ENCODE measurements around the gene MAP3K13.

MAP3K13 gene

GRCh38 chr3:185335799-185336198 is 27.1 kb upstream of the MAP3K13 start:
- H3K4me1 Mint-ChIP-seq = peaks cover 3% of the 10 kb centered on the region
- no peaks in the 10 kb centered on the region for H3K9me3 Mint-ChIP-seq
- no peak overlapping the region for H3K4me3 Mint-ChIP-seq
- H3K36me3 Mint-ChIP-seq = no peaks in the 10 kb centered on the region
- H3K27me3 Mint-ChIP-seq = no peaks in the 10 kb centered on the region
- no peak overlapping the region for H3K27ac Mint-ChIP-seq

GRCh38 chr3:185337231-185337816 is 25.6 kb upstream of the MAP3K13 start:
- Mint-ChIP-seq H3K27ac (no peak overlapping the region), H3K27me3 (no peaks in the 10 kb centered on the region), H3K9me3 (no peaks in the 10 kb centered on the region), H3K4me3 (no peak overlapping the region), H3K36me3 (no peaks in the 10 kb centered on the region), H3K4me1 (peaks cover 3% of the 10 kb centered on the region)

GRCh38 chr3:185339945-185340344 is 23.0 kb upstream of the MAP3K13 start:
- peaks cover 7% of the 10 kb centered on the region for H3K4me1 Mint-ChIP-seq
- H3K4me3 Mint-ChIP-seq = no peak overlapping the region
- H3K9me3 Mint-ChIP-seq = no peaks in the 10 kb centered on the region
- H3K36me3 Mint-ChIP-seq = no peaks in the 10 kb centered on the region
- no peak overlapping the region for H3K27ac Mint-ChIP-seq
- no peaks in the 10 kb centered on the region for H3K27me3 Mint-ChIP-seq

- H3K4me3 Mint-ChIP-seq = no peak overlapping the region
- H3K9me3 Mint-ChIP-seq = no peaks in the 10 kb centered on the region
- peaks cover 7% of the 10 kb centered on the region for H3K4me1 Mint-ChIP-seq
- H3K36me3 Mint-ChIP-seq = no peaks in the 10 kb centered on the region
- no peaks in the 10 kb centered on the region for H3K27me3 Mint-ChIP-seq
- no peak overlapping the region for H3K27ac Mint-ChIP-seq
Measured at GRCh38 chr3:185340751-185341150, 22.2 kb upstream of the MAP3K13 start.

GRCh38 chr3:185341616-185342458 is 21.1 kb upstream of the MAP3K13 start:
- Mint-ChIP-seq H3K27me3 (no peaks in the 10 kb centered on the region), H3K4me3 (no peak overlapping the region), H3K9me3 (no peaks in the 10 kb centered on the region), H3K27ac (no peak overlapping the region), H3K4me1 (peaks cover 7% of the 10 kb centered on the region), H3K36me3 (no peaks in the 10 kb centered on the region)

GRCh38 chr3:185342459-185343174 is 20.3 kb upstream of the MAP3K13 start:
- H3K9me3 Mint-ChIP-seq = no peaks in the 10 kb centered on the region
- no peaks in the 10 kb centered on the region for H3K36me3 Mint-ChIP-seq
- H3K4me1 Mint-ChIP-seq = peaks cover 7% of the 10 kb centered on the region
- H3K27ac Mint-ChIP-seq = no peak overlapping the region
- no peaks in the 10 kb centered on the region for H3K27me3 Mint-ChIP-seq
- no peak overlapping the region for H3K4me3 Mint-ChIP-seq

- peaks cover 7% of the 10 kb centered on the region for H3K27me3 Mint-ChIP-seq
- H3K4me1 Mint-ChIP-seq = peaks cover 7% of the 10 kb centered on the region
- no peaks in the 10 kb centered on the region for H3K36me3 Mint-ChIP-seq
- no peaks in the 10 kb centered on the region for H3K9me3 Mint-ChIP-seq
- H3K27ac Mint-ChIP-seq = no peak overlapping the region
- no peak overlapping the region for H3K4me3 Mint-ChIP-seq
Measured at GRCh38 chr3:185347399-185347798, 15.5 kb upstream of the MAP3K13 start.

GRCh38 chr3:185350841-185351240 is 12.1 kb upstream of the MAP3K13 start:
- Mint-ChIP-seq H3K4me1 (no peaks in the 10 kb centered on the region), H3K27ac (no peak overlapping the region), H3K27me3 (peaks cover 10% of the 10 kb centered on the region), H3K9me3 (no peaks in the 10 kb centered on the region), H3K4me3 (no peak overlapping the region), H3K36me3 (no peaks in the 10 kb centered on the region)

GRCh38 chr3:185351396-185351795 is 11.5 kb upstream of the MAP3K13 start:
- no peaks in the 10 kb centered on the region for H3K9me3 Mint-ChIP-seq
- H3K36me3 Mint-ChIP-seq = no peaks in the 10 kb centered on the region
- no peaks in the 10 kb centered on the region for H3K4me1 Mint-ChIP-seq
- H3K27me3 Mint-ChIP-seq = peaks cover 13% of the 10 kb centered on the region
- no peak overlapping the region for H3K27ac Mint-ChIP-seq
- H3K4me3 Mint-ChIP-seq = no peak overlapping the region

- Mint-ChIP-seq H3K4me1 (no peaks in the 10 kb centered on the region), H3K27ac (no peak overlapping the region), H3K4me3 (no peak overlapping the region), H3K27me3 (peaks cover 21% of the 10 kb centered on the region), H3K9me3 (no peaks in the 10 kb centered on the region), H3K36me3 (no peaks in the 10 kb centered on the region)
Measured at GRCh38 chr3:185353225-185353624, 9.7 kb upstream of the MAP3K13 start.

GRCh38 chr3:185353823-185354614 is 8.9 kb upstream of the MAP3K13 start:
- Mint-ChIP-seq H3K27ac (no peak overlapping the region), H3K9me3 (no peaks in the 10 kb centered on the region), H3K4me1 (no peaks in the 10 kb centered on the region), H3K36me3 (no peaks in the 10 kb centered on the region), H3K4me3 (no peak overlapping the region), H3K27me3 (peaks cover 23% of the 10 kb centered on the region)

- Mint-ChIP-seq H3K27me3 (peaks cover 18% of the 10 kb centered on the region), H3K9me3 (no peaks in the 10 kb centered on the region), H3K4me3 (no peak overlapping the region), H3K36me3 (no peaks in the 10 kb centered on the region), H3K4me1 (no peaks in the 10 kb centered on the region), H3K27ac (no peak overlapping the region)
Measured at GRCh38 chr3:185356499-185356898, 6.4 kb upstream of the MAP3K13 start.

- peaks cover 36% of the 10 kb centered on the region for H3K27me3 Mint-ChIP-seq
- H3K9me3 Mint-ChIP-seq = no peaks in the 10 kb centered on the region
- no peak overlapping the region for H3K4me3 Mint-ChIP-seq
- no peak overlapping the region for H3K27ac Mint-ChIP-seq
- H3K36me3 Mint-ChIP-seq = no peaks in the 10 kb centered on the region
- peaks cover 13% of the 10 kb centered on the region for H3K4me1 Mint-ChIP-seq
Measured at GRCh38 chr3:185361920-185362319, 1.0 kb upstream of the MAP3K13 start.

GRCh38 chr3:185363662-185364203 is 797 bp downstream of the MAP3K13 start:
- Mint-ChIP-seq H3K36me3 (peaks cover 4% of the 10 kb centered on the region), H3K27me3 (peaks cover 43% of the 10 kb centered on the region), H3K4me3 (peak overlapping the region; percentile 76), H3K9me3 (no peaks in the 10 kb centered on the region), H3K4me1 (peaks cover 13% of the 10 kb centered on the region), H3K27ac (no peak overlapping the region)

All from activated naive CD4-positive, alpha-beta T cell treated with anti-CD3 and anti-CD28 coated beads, Interleukin-2, amount 50 U/mL, for 24 hours (primary cell).